Lower leg skin (tissue), 4 donors: ENCODE data around the gene SENP3. TPM values are rescaled to one million over a fixed set of nuclear protein-coding genes. Genes with fewer than 3 reads are reported as not detected.

ENCODE experiments used
- DNase-seq, 2 donors: peaks; one replicate each; pipeline ENCODE4 v3.0.0-alpha.2; 2019; ENCODE audit warnings: low spot score in 2 of 2
- H3K4me3 ChIP-seq: fragments of 200-600 bp; sonication (generic); 2 replicates; pipeline ENCODE4 v1.5.1; 2017; ENCODE audit warnings: mild to moderate bottlenecking, low read depth; ENCODE audit not compliant: poor library complexity, severe bottlenecking
- CTCF ChIP-seq, 3 donors: fragments of 450-650 bp; IDR thresholded peaks; one replicate each; pipeline ENCODE4 v1.5.1; 2016; ENCODE audit warnings: antibody characterized with exemption in 3 of 3, mild to moderate bottlenecking in 3 of 3, moderate library complexity in 2 of 3
- POLR2A ChIP-seq, 2 donors: fragments of 450-650 bp; IDR thresholded peaks; one replicate each; pipeline ENCODE4 v1.6.1; 2016 to 2017; ENCODE audit warnings: antibody characterized with exemption in 2 of 2, mild to moderate bottlenecking in 1 of 2, moderate library complexity in 1 of 2
- WGBS, 2 donors: methylation state at CpG; one replicate each; pipeline ENCODE4 v1.1.5; 2018; 5-methylcytosine and 5-hydroxymethylcytosine counted together
- intact Hi-C: fragments of 100-400 bp; cut with DNase I; formaldehyde crosslinking; loops from one replicate; pipeline ENCODE4 v1.15.0; 2023; ENCODE audit warnings: low total_unique reads
- total RNA-seq, 4 donors: library from RNA; depleted of rRNA; stranded (reverse); fragments of >200 nt; gene quantifications; one replicate each; pipeline ENCODE4 v1.1.0, GENCODE V29; 2016

SENP3 gene
- total RNA-seq, result 10 to 100 TPM; 39.5 to 53.0 (median 48.7) TPM

- TF ChIP-seq POLR2A (IDR thresholded peaks at IDR 0.05), result no peak
- TF ChIP-seq CTCF (IDR thresholded peaks at IDR 0.05), result no peak
- WGBS, 2 donors, result 1% methylated on average over 49 to 57 of the region's 82 CpGs
- intact Hi-C loops, result loop anchor here (10.0 kb wide), 1 partner anchor 127 kb away; the partner anchor contains the start of genes FGF11 and TMEM102
- peak within 1 kb of the TSS; percentile 74 for H3K4me3 ChIP-seq
- DNase-seq, result peak; percentile 80 to 97
Observed at GRCh38 chr17:7561589-7562207, at the start of gene SENP3. SENP3 (plus strand) TSS chr17:7561919; CDS start chr17:7563077, 1,158 bp downstream.

- TF ChIP-seq CTCF (IDR thresholded peaks at IDR 0.05) (no peak), POLR2A (IDR thresholded peaks at IDR 0.05) (no peak)
- 87 to 92% methylated on average over 13 to 15 of the region's 15 CpGs for WGBS, 2 donors
- H3K4me3 ChIP-seq, result no peak overlapping the region
- DNase-seq, result no peak
- intact Hi-C loops, result no loop called here
Observed at GRCh38 chr17:7512105-7512504, 49.6 kb upstream of the SENP3 start.

- no peak for TF ChIP-seq POLR2A (IDR thresholded peaks at IDR 0.05)
- TF ChIP-seq CTCF (IDR thresholded peaks at IDR 0.05), result no peak
- H3K4me3 ChIP-seq, result no peak overlapping the region
- 88 to 90% methylated on average over 20 of the region's 20 CpGs for whole genome bisulfite sequencing, 2 donors
- intact Hi-C loops, result no loop called here
- DNase-seq, result no peak
Observed at GRCh38 chr17:7512824-7513540, 48.7 kb upstream of the SENP3 start.

- TF ChIP-seq POLR2A (IDR thresholded peaks at IDR 0.05) (no peak), CTCF (IDR thresholded peaks at IDR 0.05) (no peak)
- H3K4me3 ChIP-seq, result no peak overlapping the region
- 42 to 45% methylated on average over 17 of the region's 17 CpGs for WGBS, 2 donors
- no peak for DNase-seq
- intact Hi-C loops, result no loop called here
Observed at GRCh38 chr17:7513850-7514419, 47.8 kb upstream of the SENP3 start.

- TF ChIP-seq CTCF (IDR thresholded peaks at IDR 0.05) (no peak), POLR2A (IDR thresholded peaks at IDR 0.05) (no peak)
- DNase-seq, result no peak
- no peak overlapping the region for H3K4me3 ChIP-seq
- intact Hi-C loops, result no loop called here
- 90 to 92% methylated on average over 13 of the region's 13 CpGs for WGBS, 2 donors
Observed at GRCh38 chr17:7515911-7516610, 45.7 kb upstream of the SENP3 start.
